Measurements from ENCODE around the gene PDHX. TPM values are rescaled to one million over a fixed set of nuclear protein-coding genes. Genes with fewer than 3 reads are reported as not detected.

PDHX gene
- total and polyA plus RNA-seq, 2 of the 4 experiments (the other 2 are of a cell fraction), result 19.8 to 26.7 TPM

DNA sequence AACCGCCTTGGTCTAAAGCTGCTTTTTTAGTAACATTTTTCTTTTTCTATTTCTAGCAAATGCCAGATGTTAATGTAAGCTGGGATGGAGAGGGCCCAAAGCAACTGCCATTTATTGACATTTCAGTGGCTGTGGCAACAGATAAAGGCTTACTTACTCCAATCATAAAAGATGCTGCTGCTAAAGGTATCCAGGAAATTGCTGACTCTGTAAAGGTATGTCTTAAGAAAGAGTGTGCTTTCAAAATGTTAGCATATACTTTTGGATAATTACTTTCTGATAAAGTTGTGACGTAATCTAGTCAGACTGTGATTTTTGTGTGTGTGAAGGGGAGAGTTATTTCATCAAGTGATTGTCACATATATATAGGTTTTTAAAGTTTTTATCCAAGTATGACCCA is 68.1 kb downstream of the PDHX start:
- Histone ChIP-seq H2BK20ac (ENCODE audit: low read depth, low read length) (no peak overlapping the region), H2BK15ac (ENCODE audit: low read depth, low read length) (no peak overlapping the region), H3K9me1 (ENCODE audit: insufficient read depth, low read length) (peaks cover 7% of the 10 kb centered on the region), H4K8ac (ENCODE audit: low read depth in 2 of 2, low read length in 2 of 2) (no peak overlapping the region), H3K79me1 (ENCODE audit: low read depth in 1 of 2, low read length in 2 of 2) (peaks cover 20 to 36% of the 10 kb centered on the region in 2 experiments), H3K14ac (replicated peaks; ENCODE audit: low read depth, low read length) (0 out of 2 replicates have a peak overlapping the region, but pooled peaks have one; percentile 52), H3K56ac (ENCODE audit: extremely low read depth, insufficient read depth, low read length) (no peak overlapping the region), H3K27me3 (ENCODE audit: control insufficient read depth, insufficient read depth, low read length) (no peaks in the 10 kb centered on the region), H3K36me3 (ENCODE audit: control insufficient read depth, insufficient read depth, low read length) (peaks cover 11% of the 10 kb centered on the region), H2AK5ac (ENCODE audit: low read depth, low read length) (no peak overlapping the region), H3K9ac (ENCODE audit: low read depth, low read length) (no peak overlapping the region), H3K4me3 (ENCODE audit: insufficient read depth, low read depth, low read length) (no peak overlapping the region), H3K18ac (ENCODE audit: low read depth, low read length) (no peak overlapping the region), H4K5ac (ENCODE audit: low read depth, low read length) (no peak overlapping the region), H4K91ac (ENCODE audit: insufficient read depth, low read depth, low read length) (no peak overlapping the region), H3K4me2 (ENCODE audit: low read depth, low read length) (no peak overlapping the region), H2AFZ (replicated peaks; ENCODE audit: low read length, poor library complexity) (no peak overlapping the region), H3K4me1 (ENCODE audit: control insufficient read depth, insufficient read depth, low read length) (peaks cover 10% of the 10 kb centered on the region), H3K27ac (ENCODE audit: insufficient read depth, low read length) (no peak overlapping the region), H3K23ac (ENCODE audit: low read depth, low read length) (no peak overlapping the region), H2AK9ac (replicated peaks; ENCODE audit: low read depth, low read length, poor library complexity) (no peak overlapping the region), H3K9me3 (ENCODE audit: control insufficient read depth, insufficient read depth, low read length) (no peaks in the 10 kb centered on the region), H3K4ac (ENCODE audit: low read depth, low read length) (no peak overlapping the region), H4K20me1 (ENCODE audit: insufficient read depth, low read length) (no peaks in the 10 kb centered on the region), H2BK120ac (ENCODE audit: low read depth, low read length) (no peak overlapping the region), H2BK5ac (ENCODE audit: low read depth, low read length, poor library complexity, severe bottlenecking) (no peak overlapping the region)
- intact Hi-C loops (cut with micrococcal nuclease), result no loop called here
- ATAC-seq (ENCODE audit: low read depth), result no peak
- no TSS peak for BruUV-seq (replicated peaks)
- in situ Hi-C loops (cut with MboI; ENCODE audit: low sequenced_read_pairs), result no loop called here
- CTCF ChIA-PET, result no interaction called here
- TF ChIP-seq RCOR1 (IDR thresholded peaks at IDR 0.05; ENCODE audit: insufficient replicate concordance, low read length), result no peak
- no peak for TF ChIP-seq MXI1 (IDR thresholded peaks at IDR 0.05; ENCODE audit: borderline replicate concordance, low read depth, low read length)
- TF ChIP-seq MAZ (IDR thresholded peaks at IDR 0.05; ENCODE audit: borderline replicate concordance, low read depth, low read length), result no peak
- TF ChIP-seq FOS (IDR thresholded peaks at IDR 0.05; ENCODE audit: low read depth, low read length), result no peak
- TF ChIP-seq CHD1 (IDR thresholded peaks at IDR 0.05; ENCODE audit: low read depth, low read length), result no peak
- TF ChIP-seq RFX5 (IDR thresholded peaks at IDR 0.05; ENCODE audit: low read depth, low read length), result no peak
- TF ChIP-seq BHLHE40 (IDR thresholded peaks at IDR 0.05; ENCODE audit: low read depth, low read length), result no peak
- TF ChIP-seq, protein P1, sequence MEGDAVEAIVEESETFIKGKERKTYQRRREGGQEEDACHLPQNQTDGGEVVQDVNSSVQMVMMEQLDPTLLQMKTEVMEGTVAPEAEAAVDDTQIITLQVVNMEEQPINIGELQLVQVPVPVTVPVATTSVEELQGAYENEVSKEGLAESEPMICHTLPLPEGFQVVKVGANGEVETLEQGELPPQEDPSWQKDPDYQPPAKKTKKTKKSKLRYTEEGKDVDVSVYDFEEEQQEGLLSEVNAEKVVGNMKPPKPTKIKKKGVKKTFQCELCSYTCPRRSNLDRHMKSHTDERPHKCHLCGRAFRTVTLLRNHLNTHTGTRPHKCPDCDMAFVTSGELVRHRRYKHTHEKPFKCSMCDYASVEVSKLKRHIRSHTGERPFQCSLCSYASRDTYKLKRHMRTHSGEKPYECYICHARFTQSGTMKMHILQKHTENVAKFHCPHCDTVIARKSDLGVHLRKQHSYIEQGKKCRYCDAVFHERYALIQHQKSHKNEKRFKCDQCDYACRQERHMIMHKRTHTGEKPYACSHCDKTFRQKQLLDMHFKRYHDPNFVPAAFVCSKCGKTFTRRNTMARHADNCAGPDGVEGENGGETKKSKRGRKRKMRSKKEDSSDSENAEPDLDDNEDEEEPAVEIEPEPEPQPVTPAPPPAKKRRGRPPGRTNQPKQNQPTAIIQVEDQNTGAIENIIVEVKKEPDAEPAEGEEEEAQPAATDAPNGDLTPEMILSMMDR (conservative IDR thresholded peaks at IDR 0.05; ENCODE audit: low read depth, low read length), result no peak
- TF ChIP-seq, protein P2, sequence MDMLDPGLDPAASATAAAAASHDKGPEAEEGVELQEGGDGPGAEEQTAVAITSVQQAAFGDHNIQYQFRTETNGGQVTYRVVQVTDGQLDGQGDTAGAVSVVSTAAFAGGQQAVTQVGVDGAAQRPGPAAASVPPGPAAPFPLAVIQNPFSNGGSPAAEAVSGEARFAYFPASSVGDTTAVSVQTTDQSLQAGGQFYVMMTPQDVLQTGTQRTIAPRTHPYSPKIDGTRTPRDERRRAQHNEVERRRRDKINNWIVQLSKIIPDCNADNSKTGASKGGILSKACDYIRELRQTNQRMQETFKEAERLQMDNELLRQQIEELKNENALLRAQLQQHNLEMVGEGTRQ (IDR thresholded peaks at IDR 0.05; ENCODE audit: low read depth, low read length), result no peak
- DNase-seq, result no peak
- dilution Hi-C loops (cut with HindIII; ENCODE audit: low sequenced_read_pairs, unreplicated experiment), result no loop called here
- POLR2A ChIA-PET (ENCODE audit: unreplicated experiment), result no interaction called here
- WGBS, 2 experiments (ENCODE audit: extremely low coverage in 2 of 2, insufficient read length in 1 of 2), result no CpG with 5 or more reads among the region's 2 CpGs
